Activated CD8-positive, alpha-beta T cell treated with anti-CD3 and anti-CD28 coated beads, Interleukin-2, amount 10 ng/mL, durations not matched to agents 7 days and 5 days (primary cell): ENCODE results near the gene SF3B4. TPM values are rescaled to one million over a fixed set of nuclear protein-coding genes. Genes with fewer than 3 reads are reported as not detected.

Experiments
- ATAC-seq: fragments of 150-1000 bp; cut with Tn5 transposase; one replicate; pipeline ENCODE4 v1.10.0; 2021; ENCODE audit warnings: moderate library complexity
- CTCF ChIA-PET: fragments of 350-600 bp; sonication (Branson Sonifier 250); formaldehyde crosslinking; loops from one replicate; lab custom pipeline; 2021; ENCODE audit warnings: antibody characterized with exemption; lab: Charles Lee
- POLR2A ChIA-PET: fragments of 350-600 bp; sonication (Branson Sonifier 250); formaldehyde crosslinking; loops from one replicate; lab custom pipeline; 2021; ENCODE audit warnings: antibody characterized with exemption; lab: Charles Lee
- DNase-seq: peaks from one replicate; pipeline ENCODE4 v3.0.0-alpha.2; 2020
- H3K27ac Mint-ChIP-seq: one replicate; pipeline ENCODE4 v1.8.0; 2021; ENCODE audit warnings: mild to moderate bottlenecking, mixed read lengths
- H3K27me3 Mint-ChIP-seq: one replicate; pipeline ENCODE4 v1.8.0; 2021; ENCODE audit warnings: low read depth, mixed read lengths
- H3K36me3 Mint-ChIP-seq: one replicate; pipeline ENCODE4 v1.8.0; 2021; ENCODE audit warnings: low read depth, mixed read lengths
- H3K4me1 Mint-ChIP-seq: one replicate; pipeline ENCODE4 v1.8.0; 2021; ENCODE audit warnings: low read depth, mixed read lengths
- H3K4me3 Mint-ChIP-seq: one replicate; pipeline ENCODE4 v1.8.0; 2021; ENCODE audit warnings: mild to moderate bottlenecking, mixed read lengths
- H3K9me3 Mint-ChIP-seq: one replicate; pipeline ENCODE4 v1.8.0; 2022; ENCODE audit warnings: mixed read lengths; ENCODE audit not compliant: insufficient read depth
- total RNA-seq, 2 experiments: library from RNA; stranded (reverse); gene quantifications; one replicate each; pipeline ENCODE4 v1.2.3, GENCODE V29; 2021

The SF3B4 gene, protein sequence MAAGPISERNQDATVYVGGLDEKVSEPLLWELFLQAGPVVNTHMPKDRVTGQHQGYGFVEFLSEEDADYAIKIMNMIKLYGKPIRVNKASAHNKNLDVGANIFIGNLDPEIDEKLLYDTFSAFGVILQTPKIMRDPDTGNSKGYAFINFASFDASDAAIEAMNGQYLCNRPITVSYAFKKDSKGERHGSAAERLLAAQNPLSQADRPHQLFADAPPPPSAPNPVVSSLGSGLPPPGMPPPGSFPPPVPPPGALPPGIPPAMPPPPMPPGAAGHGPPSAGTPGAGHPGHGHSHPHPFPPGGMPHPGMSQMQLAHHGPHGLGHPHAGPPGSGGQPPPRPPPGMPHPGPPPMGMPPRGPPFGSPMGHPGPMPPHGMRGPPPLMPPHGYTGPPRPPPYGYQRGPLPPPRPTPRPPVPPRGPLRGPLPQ
- total RNA-seq = 100 to 1,000 TPM; 102 to 106 TPM

DNA sequence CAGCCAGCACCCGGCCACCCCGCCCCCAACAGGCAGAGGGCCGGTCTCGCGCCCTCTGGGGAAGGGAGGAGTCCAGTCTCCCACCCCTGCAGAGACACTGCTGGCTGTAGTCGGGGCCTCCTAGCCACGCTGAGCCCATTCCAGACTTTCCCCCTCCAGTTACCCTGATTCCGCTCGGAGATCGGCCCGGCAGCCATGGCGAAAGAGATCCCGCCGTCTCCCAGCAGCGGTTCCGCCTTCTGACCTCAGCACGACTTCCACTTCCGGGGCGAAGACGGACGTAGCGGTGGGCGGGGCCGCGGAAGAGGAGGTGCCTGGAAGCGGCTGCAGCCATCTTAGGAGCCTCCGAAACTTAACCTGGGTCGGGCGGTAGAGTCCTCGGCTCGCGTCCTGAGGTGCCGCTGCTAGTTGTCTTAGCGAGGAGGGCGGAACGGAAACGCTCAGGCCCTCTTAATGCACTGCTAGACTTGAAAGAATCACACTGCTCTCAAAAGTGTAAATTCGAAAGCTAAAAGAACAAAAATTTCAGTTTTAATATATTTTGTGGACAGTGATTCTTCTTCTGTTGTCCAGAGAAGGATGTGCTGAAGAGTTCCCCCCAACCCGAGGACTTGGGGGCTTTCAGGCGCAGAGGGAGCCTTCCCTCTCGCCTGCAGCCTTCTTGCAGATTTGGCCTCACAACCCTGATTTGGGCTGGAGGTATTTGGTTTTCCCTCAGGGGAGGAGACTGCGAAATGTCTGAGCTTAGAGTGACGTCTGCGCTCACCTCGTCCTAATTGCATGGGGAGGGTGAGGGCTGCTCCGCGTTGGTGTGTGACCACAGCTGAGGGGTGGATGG, at the start of gene SF3B4:
Gene SF3B4, minus strand, starts transcription at position 241 of the 838 bp plus-strand sequence. Its CDS starts 44 bp downstream, at position 197.
- H3K27me3 Mint-ChIP-seq = no peaks in the 10 kb centered on the region
- H3K4me1 Mint-ChIP-seq = peaks cover 57% of the 10 kb centered on the region
- DNase-seq (peak; percentile 98), ATAC-seq (peak; percentile 97)
- ChIA-PET POLR2A (interaction anchor here (0.6 to 7.3 kb wide), 21 partner anchors 8 to 344 kb away, joined by 3 to 157 read pairs (median 4); partner anchors contain the start of genes MTMR11 and OTUD7B), CTCF (interaction anchor here (1.1 to 1.8 kb wide), 3 partner anchors 10 to 34 kb away, joined by 3 to 6 read pairs (median 4); no protein-coding TSS in a partner anchor)
- H3K4me3 Mint-ChIP-seq = peak within 1 kb of the TSS; percentile 96
- H3K9me3 Mint-ChIP-seq = no peaks in the 10 kb centered on the region
- H3K27ac Mint-ChIP-seq = peak within 1 kb of the TSS; percentile 93
- peaks cover 44% of the 10 kb centered on the region for H3K36me3 Mint-ChIP-seq

DNA sequence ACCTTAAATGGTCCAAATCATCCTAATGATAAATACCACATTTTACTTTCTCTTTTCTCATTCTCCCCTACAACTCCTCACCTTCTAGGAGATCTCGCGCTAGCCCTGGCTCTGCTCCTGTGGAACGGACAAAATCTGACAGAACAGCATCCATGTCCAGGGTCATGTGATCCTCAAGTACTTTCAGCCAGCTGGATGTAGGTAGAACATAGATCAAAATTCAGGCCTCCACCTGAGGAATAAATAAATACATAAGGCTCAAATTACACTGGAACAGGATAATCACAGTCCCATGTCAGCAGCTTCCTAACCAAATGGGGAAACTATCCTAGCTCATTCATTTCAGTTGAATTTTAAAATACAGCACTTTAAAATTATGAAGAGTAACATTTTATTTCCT, 49.7 kb upstream of the SF3B4 start:
- no peak for ATAC-seq
- CTCF ChIA-PET = interaction anchor here (1.0 to 1.4 kb wide), 2 partner anchors 15 to 45 kb away, joined by 3 to 4 read pairs; no protein-coding TSS in a partner anchor
- Mint-ChIP-seq H3K4me1 (peaks cover 29% of the 10 kb centered on the region), H3K27me3 (no peaks in the 10 kb centered on the region), H3K9me3 (no peaks in the 10 kb centered on the region), H3K27ac (no peak overlapping the region), H3K36me3 (peaks cover 22% of the 10 kb centered on the region), H3K4me3 (no peak overlapping the region)
- POLR2A ChIA-PET = interaction anchor here (1.2 kb wide), 1 partner anchor 27 kb away, joined by 3 read pairs; no protein-coding TSS in a partner anchor
- DNase-seq = no peak

- DNase-seq = no peak
- Mint-ChIP-seq H3K27me3 (no peaks in the 10 kb centered on the region), H3K27ac (no peak overlapping the region), H3K36me3 (peaks cover 34% of the 10 kb centered on the region), H3K4me1 (peaks cover 3% of the 10 kb centered on the region), H3K4me3 (no peak overlapping the region), H3K9me3 (no peaks in the 10 kb centered on the region)
- POLR2A ChIA-PET = interaction anchor here (1.5 kb wide), 1 partner anchor 85 kb away, joined by 5 read pairs; a partner anchor contains a TSS
- no peak for ATAC-seq
- CTCF ChIA-PET = interaction anchor here (2.3 kb wide), 1 partner anchor 10 kb away, joined by 8 read pairs; no protein-coding TSS in a partner anchor
Observed at GRCh38 chr1:149972547-149972946, 44.9 kb upstream of the SF3B4 start.

GRCh38 chr1:149967646-149968045, 40.0 kb upstream of the SF3B4 start:
- ChIA-PET POLR2A (no interaction called here), CTCF (no interaction called here)
- Mint-ChIP-seq H3K4me3 (no peak overlapping the region), H3K4me1 (peaks cover 6% of the 10 kb centered on the region), H3K9me3 (no peaks in the 10 kb centered on the region), H3K27me3 (no peaks in the 10 kb centered on the region), H3K27ac (no peak overlapping the region), H3K36me3 (peaks cover 27% of the 10 kb centered on the region)
- ATAC-seq = no peak
- DNase-seq = no peak

GRCh38 chr1:149967041-149967440, 39.4 kb upstream of the SF3B4 start:
- Mint-ChIP-seq H3K9me3 (no peaks in the 10 kb centered on the region), H3K27ac (no peak overlapping the region), H3K4me1 (peaks cover 11% of the 10 kb centered on the region), H3K36me3 (peaks cover 27% of the 10 kb centered on the region), H3K4me3 (no peak overlapping the region), H3K27me3 (no peaks in the 10 kb centered on the region)
- ChIA-PET CTCF (interaction anchor here (0.9 to 1.3 kb wide), 3 partner anchors 44 to 220 kb away, joined by 3 to 4 read pairs (median 4); partner anchors contain the start of gene OTUD7B), POLR2A (no interaction called here)
- DNase-seq (no peak), ATAC-seq (no peak)

DNA sequence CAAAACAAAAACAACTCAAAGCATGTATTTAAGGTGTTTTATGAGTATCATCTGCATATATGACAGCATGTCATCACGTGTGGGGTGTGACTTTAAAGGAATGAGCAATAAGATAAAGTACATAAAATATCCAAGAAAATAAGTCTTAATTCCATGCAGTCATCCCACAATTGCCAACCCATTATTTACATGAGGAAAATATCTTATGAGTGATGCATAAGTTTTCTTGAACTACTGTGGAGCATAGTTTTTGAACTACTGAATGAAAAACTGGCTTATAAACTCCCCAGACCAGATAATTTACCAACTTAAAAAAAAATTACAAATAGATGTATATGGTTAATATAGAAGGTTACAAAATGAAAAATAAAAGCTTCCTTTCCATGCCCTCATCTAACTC, 38.8 kb upstream of the SF3B4 start:
- Mint-ChIP-seq H3K4me3 (no peak overlapping the region), H3K27me3 (no peaks in the 10 kb centered on the region), H3K9me3 (no peaks in the 10 kb centered on the region), H3K4me1 (peaks cover 16% of the 10 kb centered on the region), H3K27ac (no peak overlapping the region), H3K36me3 (peaks cover 27% of the 10 kb centered on the region)
- DNase-seq (no peak), ATAC-seq (no peak)
- CTCF ChIA-PET = interaction anchor here (0.9 to 1.3 kb wide), 3 partner anchors 44 to 221 kb away, joined by 3 to 4 read pairs (median 4); partner anchors contain the start of gene OTUD7B
- POLR2A ChIA-PET = no interaction called here

GRCh38 chr1:149965440-149965839, 37.8 kb upstream of the SF3B4 start:
- Mint-ChIP-seq H3K27me3 (no peaks in the 10 kb centered on the region), H3K27ac (no peak overlapping the region), H3K4me3 (no peak overlapping the region), H3K4me1 (peaks cover 16% of the 10 kb centered on the region), H3K9me3 (no peaks in the 10 kb centered on the region), H3K36me3 (peaks cover 28% of the 10 kb centered on the region)
- POLR2A ChIA-PET = interaction anchor here (1.2 kb wide), 1 partner anchor 78 kb away, joined by 3 read pairs; a partner anchor contains a TSS
- CTCF ChIA-PET = interaction anchor here (1.1 kb wide), 1 partner anchor 205 kb away, joined by 3 read pairs; no protein-coding TSS in a partner anchor
- ATAC-seq (no peak), DNase-seq (no peak)

DNA sequence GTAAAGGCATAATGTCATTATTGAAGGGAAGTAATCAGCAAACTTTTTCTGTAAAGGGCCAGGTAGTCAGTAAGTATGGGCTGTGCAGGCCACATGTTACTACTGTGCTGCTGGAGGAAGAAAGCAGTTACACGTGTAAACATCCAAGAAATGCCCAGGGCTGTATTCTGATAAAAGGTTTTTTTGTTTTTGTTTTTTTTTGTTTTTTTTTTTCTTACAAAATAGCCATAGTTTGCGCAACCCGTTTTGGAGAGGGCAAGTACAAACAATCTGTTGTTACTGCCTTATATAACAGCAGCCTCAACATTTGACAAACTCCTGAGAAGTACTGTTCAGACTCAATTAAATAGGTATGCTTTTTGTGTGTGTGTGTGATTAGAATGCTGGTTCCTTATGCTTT, 35.8 kb upstream of the SF3B4 start:
- H3K27me3 Mint-ChIP-seq = no peaks in the 10 kb centered on the region
- H3K4me1 Mint-ChIP-seq = peaks cover 16% of the 10 kb centered on the region
- no peak overlapping the region for H3K4me3 Mint-ChIP-seq
- peaks cover 35% of the 10 kb centered on the region for H3K36me3 Mint-ChIP-seq
- no peak overlapping the region for H3K27ac Mint-ChIP-seq
- H3K9me3 Mint-ChIP-seq = no peaks in the 10 kb centered on the region
- POLR2A ChIA-PET = interaction anchor here (1.0 kb wide), 1 partner anchor 75 kb away, joined by 3 read pairs; no protein-coding TSS in a partner anchor
- CTCF ChIA-PET = interaction anchor here (1.0 to 3.0 kb wide), 6 partner anchors 9 to 225 kb away, joined by 3 to 35 read pairs (median 7); no protein-coding TSS in a partner anchor
- DNase-seq = no peak
- no peak for ATAC-seq

DNA sequence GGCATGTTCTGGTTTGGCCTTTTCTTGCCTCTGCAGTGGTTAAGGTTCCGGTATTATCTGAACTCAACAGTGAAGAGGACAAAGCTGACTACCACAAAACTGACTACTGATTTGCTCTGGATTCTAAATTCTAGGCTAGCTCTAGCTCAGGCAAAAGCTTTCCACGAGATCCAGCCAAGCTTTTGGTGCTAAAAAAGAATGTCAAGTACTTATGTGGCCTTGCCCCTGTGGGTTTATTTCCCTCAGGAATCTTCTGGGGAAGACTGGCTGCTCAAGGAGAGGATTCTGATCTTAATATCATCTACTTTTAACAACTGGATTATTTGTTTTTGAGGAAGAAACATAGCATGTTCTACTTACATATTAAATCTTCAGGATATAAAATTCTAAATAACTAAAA, 35.1 kb upstream of the SF3B4 start:
- Mint-ChIP-seq H3K9me3 (no peaks in the 10 kb centered on the region), H3K27ac (peak overlapping the region; percentile 4), H3K4me3 (no peak overlapping the region), H3K4me1 (peaks cover 16% of the 10 kb centered on the region), H3K27me3 (no peaks in the 10 kb centered on the region), H3K36me3 (peaks cover 36% of the 10 kb centered on the region)
- DNase-seq (no peak), ATAC-seq (no peak)
- POLR2A ChIA-PET = interaction anchor here (1.0 to 4.7 kb wide), 2 partner anchors 67 to 75 kb away, joined by 3 to 31 read pairs; a partner anchor contains a TSS
- CTCF ChIA-PET = interaction anchor here (0.7 to 3.1 kb wide), 52 partner anchors 8 to 257 kb away, joined by 3 to 35 read pairs (median 4); partner anchors contain the start of genes BOLA1, SF3B4 and VPS45

DNA sequence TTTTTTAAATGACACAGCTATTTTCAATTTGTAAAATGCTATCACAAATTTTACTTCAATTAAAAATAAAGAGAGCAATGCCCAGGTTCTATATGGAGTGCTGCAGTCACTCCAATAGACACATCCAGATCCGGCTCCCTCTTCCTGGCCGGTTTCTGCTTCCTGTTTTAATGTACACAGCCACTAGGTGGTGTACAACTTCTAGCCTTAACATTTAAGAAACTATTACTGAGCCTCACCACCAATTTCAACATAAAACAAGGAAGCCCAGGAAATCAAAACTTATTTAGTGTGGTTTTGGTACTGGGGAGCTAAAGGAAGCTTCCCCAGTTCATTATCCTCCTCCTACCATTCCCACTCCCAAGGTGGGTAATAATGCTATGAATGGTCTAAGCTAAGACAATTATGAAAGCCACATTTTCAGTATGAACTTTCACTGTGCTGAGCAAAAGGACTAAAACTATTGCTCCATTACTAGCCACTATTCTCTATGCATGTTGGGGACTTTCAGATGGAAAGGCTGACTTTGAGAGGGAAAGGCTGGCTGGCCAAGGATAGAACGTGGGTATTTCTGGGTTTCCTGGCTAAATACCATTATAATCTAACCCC, 34.5 kb upstream of the SF3B4 start:
- ATAC-seq = peak; percentile 91
- no peaks in the 10 kb centered on the region for H3K9me3 Mint-ChIP-seq
- ChIA-PET POLR2A (interaction anchor here (0.6 to 4.7 kb wide), 3 partner anchors 68 to 88 kb away, joined by 3 to 31 read pairs (median 3); a partner anchor contains a TSS), CTCF (interaction anchor here (0.6 to 3.1 kb wide), 57 partner anchors 9 to 258 kb away, joined by 3 to 35 read pairs (median 4); partner anchors contain the start of genes BOLA1, SF3B4 and VPS45)
- no peak overlapping the region for H3K4me3 Mint-ChIP-seq
- H3K4me1 Mint-ChIP-seq = peaks cover 16% of the 10 kb centered on the region
- H3K36me3 Mint-ChIP-seq = peaks cover 40% of the 10 kb centered on the region
- no peak overlapping the region for H3K27ac Mint-ChIP-seq
- no peaks in the 10 kb centered on the region for H3K27me3 Mint-ChIP-seq
- DNase-seq = peak; percentile 62
